ENCODE measurements around the gene STX16. TPM values are rescaled to one million over a fixed set of nuclear protein-coding genes. Genes with fewer than 3 reads are reported as not detected.

Gene STX16
- total RNA-seq, 2 donors from 2014 or later = 91.6 to 114 TPM

- Histone ChIP-seq H3K9me3 (ENCODE audit: control insufficient read depth, low read length) (no peaks in the 10 kb centered on the region), H3K36me3 (ENCODE audit: control insufficient read depth, insufficient read depth, low read length) (no peaks in the 10 kb centered on the region), H3K4me1 (ENCODE audit: control insufficient read depth, insufficient read depth, low read length) (no peaks in the 10 kb centered on the region), H3K27ac (ENCODE audit: low read depth, low read length) (no peak overlapping the region), H3K4me3 (ENCODE audit: low read length) (no peak overlapping the region), H3K9ac (ENCODE audit: extremely low read depth, low read length, poor library complexity, severe bottlenecking) (no peak overlapping the region), H3K27me3 (ENCODE audit: control insufficient read depth, insufficient read depth, low read length, poor library complexity, severe bottlenecking) (no peaks in the 10 kb centered on the region)
- no peak overlapping the region for H3K27ac Mint-ChIP-seq
- DNase-seq = no peak
- H3K27me3 Mint-ChIP-seq (ENCODE audit: insufficient read depth) = peaks cover 16% of the 10 kb centered on the region
- H3K4me3 Mint-ChIP-seq = no peak overlapping the region
- no peaks in the 10 kb centered on the region for H3K9me3 Mint-ChIP-seq
- no peak for TF ChIP-seq CTCF (conservative IDR thresholded peaks at IDR 0.05)
- peaks cover 5% of the 10 kb centered on the region for H3K4me1 Mint-ChIP-seq
- H3K36me3 Mint-ChIP-seq (ENCODE audit: low read depth) = no peaks in the 10 kb centered on the region
- WGBS, 2 experiments (ENCODE audit: insufficient coverage in 1 of 2, insufficient read length in 1 of 2) = 82 to 87% methylated on average over 10 to 11 of the region's 11 CpGs
Observed at GRCh38 chr20:58635279-58635665, 15.8 kb upstream of the STX16 start.

- Mint-ChIP-seq H3K27me3 (ENCODE audit: insufficient read depth) (peaks cover 21% of the 10 kb centered on the region), H3K4me3 (no peak overlapping the region), H3K9me3 (no peaks in the 10 kb centered on the region), H3K27ac (no peak overlapping the region), H3K36me3 (ENCODE audit: low read depth) (no peaks in the 10 kb centered on the region), H3K4me1 (peaks cover 6% of the 10 kb centered on the region)
- Histone ChIP-seq H3K27ac (ENCODE audit: low read depth, low read length) (no peak overlapping the region), H3K9me3 (ENCODE audit: control insufficient read depth, low read length) (no peaks in the 10 kb centered on the region), H3K9ac (ENCODE audit: extremely low read depth, low read length, poor library complexity, severe bottlenecking) (no peak overlapping the region), H3K27me3 (ENCODE audit: control insufficient read depth, insufficient read depth, low read length, poor library complexity, severe bottlenecking) (no peaks in the 10 kb centered on the region), H3K4me3 (ENCODE audit: low read length) (no peak overlapping the region), H3K36me3 (ENCODE audit: control insufficient read depth, insufficient read depth, low read length) (no peaks in the 10 kb centered on the region), H3K4me1 (ENCODE audit: control insufficient read depth, insufficient read depth, low read length) (no peaks in the 10 kb centered on the region)
- no peak for TF ChIP-seq CTCF (conservative IDR thresholded peaks at IDR 0.05)
- no peak for DNase-seq
- 90 to 93% methylated on average over 8 to 10 of the region's 10 CpGs for WGBS, 2 experiments (ENCODE audit: insufficient coverage in 1 of 2, insufficient read length in 1 of 2)
Observed at GRCh38 chr20:58636396-58636982, 14.6 kb upstream of the STX16 start.

- 62 to 77% methylated on average over 8 of the region's 8 CpGs for WGBS, 2 experiments (ENCODE audit: insufficient coverage in 1 of 2, insufficient read length in 1 of 2)
- DNase-seq = peak; percentile 68
- no peaks in the 10 kb centered on the region for H3K9me3 ChIP-seq (ENCODE audit: control insufficient read depth, low read length)
- H3K27ac Mint-ChIP-seq = no peak overlapping the region
- no peaks in the 10 kb centered on the region for H3K36me3 Mint-ChIP-seq (ENCODE audit: low read depth)
- no peaks in the 10 kb centered on the region for H3K9me3 Mint-ChIP-seq
- TF ChIP-seq CTCF (conservative IDR thresholded peaks at IDR 0.05) = peak; percentile 62
- no peak overlapping the region for H3K27ac ChIP-seq (ENCODE audit: low read depth, low read length)
- H3K4me1 Mint-ChIP-seq = peaks cover 6% of the 10 kb centered on the region
- H3K4me3 Mint-ChIP-seq = no peak overlapping the region
- H3K27me3 ChIP-seq (ENCODE audit: control insufficient read depth, insufficient read depth, low read length, poor library complexity, severe bottlenecking) = no peaks in the 10 kb centered on the region
- H3K36me3 ChIP-seq (ENCODE audit: control insufficient read depth, insufficient read depth, low read length) = no peaks in the 10 kb centered on the region
- H3K4me1 ChIP-seq (ENCODE audit: control insufficient read depth, insufficient read depth, low read length) = no peaks in the 10 kb centered on the region
- peaks cover 18% of the 10 kb centered on the region for H3K27me3 Mint-ChIP-seq (ENCODE audit: insufficient read depth)
- no peak overlapping the region for H3K9ac ChIP-seq (ENCODE audit: extremely low read depth, low read length, poor library complexity, severe bottlenecking)
- H3K4me3 ChIP-seq (ENCODE audit: low read length) = no peak overlapping the region
Observed at GRCh38 chr20:58636983-58637421, 14.1 kb upstream of the STX16 start.
